Neural cell (in vitro differentiated cells): ENCODE measurements around the gene EPS8.

ENCODE experiments used
- CTCF ChIP-seq: fragments of 450-650 bp; IDR thresholded peaks from 2 replicates; pipeline ENCODE4 v1.5.1; 2014; ENCODE audit warnings: antibody characterized with exemption, mild to moderate bottlenecking, moderate library complexity; ENCODE audit not compliant: poor library complexity, severe bottlenecking
- EZH2 ChIP-seq: fragments of 200-600, 300-800 bp; shearing (Covaris generic), sonication (generic); IDR thresholded peaks from 2 replicates; pipeline ENCODE4 v1.6.1; 2014; ENCODE audit warnings: antibody characterized with exemption, low read length, borderline replicate concordance, mild to moderate bottlenecking; ENCODE audit not compliant: insufficient read depth, poor library complexity, severe bottlenecking
- MXI1 ChIP-seq: fragments of 450-650 bp; conservative IDR thresholded peaks from 2 replicates; pipeline ENCODE4 v1.6.1; 2014; ENCODE audit warnings: antibody characterized with exemption, mild to moderate bottlenecking; ENCODE audit not compliant: poor library complexity, severe bottlenecking
- POLR2AphosphoS5 ChIP-seq: IDR thresholded peaks from 2 replicates; pipeline ENCODE4 v1.6.1; 2012
- RAD21 ChIP-seq: fragments of 450-650 bp; conservative IDR thresholded peaks from 2 replicates; pipeline ENCODE4 v1.6.1; 2014; ENCODE audit warnings: antibody characterized with exemption, mild to moderate bottlenecking, moderate library complexity
- REST ChIP-seq: IDR thresholded peaks from 2 replicates; pipeline ENCODE4 v1.6.1; 2012; ENCODE audit warnings: borderline replicate concordance
- SMC3 ChIP-seq: fragments of 450-650 bp; conservative IDR thresholded peaks from 2 replicates; pipeline ENCODE4 v1.6.1; 2014; ENCODE audit warnings: antibody characterized with exemption, mild to moderate bottlenecking, moderate library complexity; ENCODE audit not compliant: poor library complexity
- TAF1 ChIP-seq: IDR thresholded peaks from 2 replicates; pipeline ENCODE4 v1.6.1; 2012; ENCODE audit warnings: low read depth

- no peak for TF ChIP-seq CTCF
- no peak for TF ChIP-seq EZH2
- no peak for TF ChIP-seq RAD21
- TF ChIP-seq TAF1: no peak
- TF ChIP-seq POLR2AphosphoS5: no peak
- no peak for TF ChIP-seq MXI1
- TF ChIP-seq REST: no peak
- TF ChIP-seq SMC3: no peak
Measured at GRCh38 chr12:15682826-15683225, 106.4 kb downstream of the EPS8 start.
